A673 (cell line): ENCODE measurements around the gene C8G. TPM values are rescaled to one million over a fixed set of nuclear protein-coding genes. Genes with fewer than 3 reads are reported as not detected.

Experiments used
- BruUV-seq: library from RNA; stranded (reverse); fragments of 400-500 nt; replicated peaks from 2 replicates; lab custom pipeline; 2021; lab: Mats Ljungman, UMichigan
- CTCF ChIA-PET: fragments of 300-600 bp; sonication (Branson Sonifier 250); formaldehyde crosslinking; loops from one replicate; lab custom pipeline; 2022; ENCODE audit warnings: antibody characterized with exemption; lab: Charles Lee
- POLR2A ChIA-PET: fragments of 300-600 bp; sonication (Branson Sonifier 250); formaldehyde crosslinking; loops from one replicate; lab custom pipeline; 2022; ENCODE audit warnings: antibody characterized with exemption; ENCODE audit not compliant: low non-redundant PET; lab: Charles Lee
- DNase-seq: peaks from one replicate; pipeline ENCODE4 v3.0.0-alpha.2; 2015; ENCODE audit warnings: low spot score
- H3K27ac ChIP-seq: fragments of 200-600 bp; sonication (generic); 2 replicates; pipeline ENCODE4 v1.5.1; 2016; ENCODE audit warnings: mixed run types, low read depth, mild to moderate bottlenecking, mixed read lengths, antibody characterized with exemption, low read length; ENCODE audit not compliant: poor library complexity, severe bottlenecking
- H3K27me3 ChIP-seq: fragments of 200-600 bp; sonication (generic); replicated peaks from 2 replicates; pipeline ENCODE4 v1.6.1; 2017; ENCODE audit warnings: mixed run types, low read depth, mild to moderate bottlenecking, mixed read lengths, antibody characterized with exemption, low read length; ENCODE audit not compliant: insufficient read depth, poor library complexity
- H3K36me3 ChIP-seq: fragments of 200-600 bp; sonication (generic); 2 replicates; pipeline ENCODE4 v1.6.1; 2016; ENCODE audit warnings: mixed run types, mild to moderate bottlenecking, mixed read lengths, antibody characterized with exemption, low read length; ENCODE audit not compliant: insufficient read depth, poor library complexity, severe bottlenecking
- H3K4me1 ChIP-seq: fragments of 200-600 bp; sonication (generic); 2 replicates; pipeline ENCODE4 v1.6.1; 2017; ENCODE audit warnings: mixed run types, mild to moderate bottlenecking, mixed read lengths, antibody characterized with exemption, low read length; ENCODE audit not compliant: insufficient read depth, poor library complexity, severe bottlenecking
- H3K4me3 ChIP-seq: fragments of 200-600 bp; sonication (generic); 2 replicates; pipeline ENCODE4 v1.5.1; 2016; ENCODE audit warnings: low read depth, mixed run types, mild to moderate bottlenecking, mixed read lengths, low read length; ENCODE audit not compliant: poor library complexity, severe bottlenecking
- H3K9me3 ChIP-seq: fragments of 200-600 bp; sonication (generic); 2 replicates; pipeline ENCODE4 v1.6.1; 2016; ENCODE audit warnings: mixed run types, low read depth, mild to moderate bottlenecking, mixed read lengths, antibody characterized with exemption, low read length; ENCODE audit not compliant: poor library complexity, severe bottlenecking
- CTCF ChIP-seq: fragments of 300-800, 200-600 bp; sonication (generic); conservative IDR thresholded peaks from 2 replicates; pipeline ENCODE4 v1.5.1; 2017; ENCODE audit warnings: low read depth, mild to moderate bottlenecking, antibody characterized with exemption, low read length, moderate library complexity, mixed read lengths
- EZH2 ChIP-seq: fragments of 200-600 bp; sonication (generic); IDR thresholded peaks from 2 replicates; pipeline ENCODE4 v1.6.1; 2017; ENCODE audit warnings: borderline replicate concordance, low read depth, mild to moderate bottlenecking, mixed read lengths, antibody characterized with exemption, low read length; ENCODE audit not compliant: poor library complexity, severe bottlenecking
- intact Hi-C: fragments of 100-400 bp; cut with micrococcal nuclease; formaldehyde crosslinking; loops from one replicate; pipeline ENCODE4 v1.10.0; 2022; ENCODE audit not compliant: unreplicated experiment
- total RNA-seq: library from RNA; stranded (reverse); gene quantifications from 2 replicates; pipeline ENCODE4 v1.2.3, GENCODE V29; 2021

C8G gene
- total RNA-seq, 1 experiment from 2014 or later = 0.75 TPM

DNA sequence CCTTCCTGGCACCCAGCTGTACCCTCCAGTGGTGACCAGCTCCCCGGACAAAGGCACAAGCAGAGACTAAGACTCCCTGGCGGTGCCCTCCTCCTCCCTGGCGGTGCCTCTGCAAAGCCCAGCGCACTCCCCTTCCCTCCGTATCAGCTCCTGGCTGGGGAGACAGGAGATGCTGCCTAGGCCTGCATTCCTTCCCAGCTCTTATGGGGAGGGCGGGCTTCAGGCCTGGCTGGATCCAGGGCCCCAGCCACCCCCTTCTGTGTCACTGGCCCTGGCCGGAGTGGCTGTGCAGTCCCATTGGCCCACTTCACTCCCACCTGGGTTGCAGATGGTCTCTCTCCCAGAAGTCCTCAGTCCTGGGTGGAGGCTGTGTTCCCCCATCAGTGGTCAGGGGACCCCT lies 13.4 kb downstream of the C8G start:
- Histone ChIP-seq H3K9me3 (no peaks in the 10 kb centered on the region), H3K27me3 (no peaks in the 10 kb centered on the region), H3K4me1 (no peaks in the 10 kb centered on the region), H3K4me3 (no peak overlapping the region), H3K36me3 (no peaks in the 10 kb centered on the region), H3K27ac (no peak overlapping the region)
- intact Hi-C loops = no loop called here
- TF ChIP-seq EZH2 (no peak), CTCF (no peak)
- ChIA-PET CTCF (no interaction called here), POLR2A (no interaction called here)
- no TSS peak for BruUV-seq
- DNase-seq = no peak

DNA sequence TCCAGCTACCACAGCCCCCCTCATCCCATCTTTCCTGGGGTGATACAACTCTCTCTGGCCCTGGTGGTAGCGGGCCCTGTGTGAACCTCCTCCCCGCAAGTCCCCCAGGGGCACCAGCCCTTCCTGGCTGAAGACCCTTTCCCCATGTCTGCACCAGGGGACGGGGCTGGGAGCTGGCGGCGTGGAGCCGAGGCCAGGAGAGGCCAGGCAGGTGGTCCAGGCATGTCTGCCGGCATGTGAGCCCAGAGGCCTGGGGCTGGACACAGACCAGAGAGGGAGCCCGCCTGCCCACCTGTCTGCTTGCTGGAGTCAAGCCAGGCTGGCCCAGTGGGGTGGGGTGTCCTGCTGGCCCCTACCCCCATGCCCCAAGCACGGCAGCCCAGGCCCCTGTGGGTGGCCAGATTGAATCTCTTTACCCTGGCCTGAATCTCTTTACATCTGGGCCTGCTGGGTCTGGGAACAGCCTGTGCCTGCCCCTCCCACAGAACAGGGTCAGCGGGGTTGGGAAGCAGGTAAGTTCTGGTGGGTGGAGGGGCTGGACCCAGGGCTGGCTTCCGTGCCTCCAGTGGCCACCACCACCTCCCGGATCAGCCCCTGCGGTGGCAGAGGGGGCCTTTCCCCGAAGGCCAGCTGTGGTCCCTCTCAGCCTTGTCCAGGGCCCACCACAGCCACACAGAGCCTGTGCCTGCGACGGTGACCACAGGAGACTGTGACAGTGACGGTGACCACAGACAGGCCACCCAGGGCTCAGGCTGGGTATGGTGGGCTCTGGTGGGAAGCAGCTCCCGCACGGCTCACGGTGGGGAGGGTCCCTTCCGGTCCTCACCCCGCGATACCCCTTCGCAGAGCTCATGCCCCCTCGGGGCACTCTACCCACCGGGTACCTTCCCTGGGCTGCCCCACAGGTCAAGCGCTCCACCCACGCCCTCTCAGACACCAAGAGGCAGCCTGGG lies 14.1 kb downstream of the C8G start:
- CTCF ChIA-PET = no interaction called here
- Histone ChIP-seq H3K4me1 (no peaks in the 10 kb centered on the region), H3K27me3 (no peaks in the 10 kb centered on the region), H3K9me3 (no peaks in the 10 kb centered on the region), H3K27ac (no peak overlapping the region), H3K36me3 (no peaks in the 10 kb centered on the region), H3K4me3 (no peak overlapping the region)
- DNase-seq = no peak
- no peak for TF ChIP-seq CTCF
- TF ChIP-seq EZH2 = no peak
- no TSS peak for BruUV-seq
- POLR2A ChIA-PET = no interaction called here
- intact Hi-C loops = no loop called here

DNA sequence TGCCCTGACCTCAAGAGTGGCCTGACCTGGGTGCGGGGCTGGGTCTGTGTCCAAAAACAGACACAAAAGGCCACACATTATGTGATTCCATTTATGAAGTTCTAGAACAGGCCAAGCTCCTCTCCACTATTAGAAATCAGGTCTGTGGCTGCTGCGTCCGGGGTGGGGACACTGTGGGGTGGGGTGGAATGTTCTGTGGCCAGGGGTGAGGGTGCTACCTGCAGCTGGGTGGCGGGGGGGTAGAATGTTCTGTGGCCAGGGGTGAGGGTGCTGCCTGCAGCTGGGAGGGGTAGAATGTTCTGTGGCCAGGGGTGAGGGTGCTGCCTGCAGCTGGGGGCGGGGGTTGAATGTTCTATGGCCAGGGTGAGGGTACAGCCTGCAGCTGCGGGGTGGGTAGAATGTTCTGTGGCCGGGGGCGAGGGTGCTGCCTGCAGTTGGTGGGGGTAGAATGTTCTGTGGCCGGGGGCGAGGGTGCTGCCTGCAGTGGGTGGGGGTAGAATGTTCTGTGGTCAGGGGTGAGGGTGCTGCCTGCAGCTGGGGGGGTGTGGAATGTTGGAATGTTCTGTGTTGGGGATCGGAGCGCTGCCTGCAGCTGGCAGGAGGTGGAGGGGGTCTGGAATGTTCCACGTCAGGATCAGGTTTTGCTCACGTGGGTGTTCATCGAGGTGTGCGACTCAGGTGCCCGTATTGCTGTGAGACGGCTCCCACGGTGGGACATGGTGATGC lies 15.3 kb downstream of the C8G start:
- Histone ChIP-seq H3K4me1 (no peaks in the 10 kb centered on the region), H3K4me3 (no peak overlapping the region), H3K27me3 (no peaks in the 10 kb centered on the region), H3K36me3 (no peaks in the 10 kb centered on the region), H3K27ac (no peak overlapping the region), H3K9me3 (no peaks in the 10 kb centered on the region)
- BruUV-seq = no TSS peak
- CTCF ChIA-PET = no interaction called here
- intact Hi-C loops = no loop called here
- no peak for DNase-seq
- POLR2A ChIA-PET = no interaction called here
- no peak for TF ChIP-seq EZH2
- no peak for TF ChIP-seq CTCF
